Trophoblast cell (in vitro differentiated cells and primary cell): ENCODE data around the gene AGAP1.

ENCODE experiments used
- DNase-seq, 2 donors: peaks; one replicate each; pipeline ENCODE4 v3.0.0-alpha.2; 2016
- H2AFZ ChIP-seq: 2 replicates; pipeline ENCODE4 v1.6.1; 2013; ENCODE audit warnings: low read length, moderate library complexity, mild to moderate bottlenecking; ENCODE audit not compliant: insufficient read depth, poor library complexity
- H2AK5ac ChIP-seq: 2 replicates; pipeline ENCODE4 v1.6.1; 2013; ENCODE audit warnings: mild to moderate bottlenecking, low read length
- H2BK120ac ChIP-seq: 2 replicates; pipeline ENCODE4 v1.6.1; 2013; ENCODE audit warnings: low read length, mild to moderate bottlenecking, moderate library complexity; ENCODE audit not compliant: insufficient read depth, poor library complexity
- H2BK12ac ChIP-seq: 2 replicates; pipeline ENCODE4 v1.6.1; 2013; ENCODE audit warnings: mild to moderate bottlenecking, low read length, moderate library complexity
- H2BK5ac ChIP-seq: 2 replicates; pipeline ENCODE4 v1.6.1; 2013; ENCODE audit warnings: low read length, low read depth, moderate library complexity, mild to moderate bottlenecking; ENCODE audit not compliant: poor library complexity
- H3K14ac ChIP-seq: 2 replicates; pipeline ENCODE4 v1.6.1; 2013; ENCODE audit warnings: mild to moderate bottlenecking, low read length
- H3K18ac ChIP-seq: 2 replicates; pipeline ENCODE4 v1.6.1; 2013; ENCODE audit warnings: mild to moderate bottlenecking, low read length
- H3K23ac ChIP-seq: 2 replicates; pipeline ENCODE4 v1.6.1; 2013; ENCODE audit warnings: low read length
- H3K27ac ChIP-seq: 2 replicates; pipeline ENCODE4 v1.5.1; 2013; ENCODE audit warnings: low read depth, mild to moderate bottlenecking, inconsistent platforms, low read length, moderate library complexity
- H3K27me3 ChIP-seq: 2 replicates; pipeline ENCODE4 v1.6.1; 2013; ENCODE audit warnings: inconsistent platforms, mild to moderate bottlenecking, low read length, moderate library complexity; ENCODE audit not compliant: insufficient read depth
- H3K36me3 ChIP-seq, 2 experiments: 1 replicate in 1 of 2; 2 replicates in 1 of 2; pipeline ENCODE4 v1.6.1; 2013; ENCODE audit warnings: low read length in 2 of 2, mild to moderate bottlenecking in 2 of 2, moderate library complexity in 1 of 2; ENCODE audit not compliant: insufficient read depth in 2 of 2, control insufficient read depth in 1 of 2
- H3K4ac ChIP-seq: 2 replicates; pipeline ENCODE4 v1.6.1; 2013; ENCODE audit warnings: low read depth, mild to moderate bottlenecking, low read length, moderate library complexity
- H3K4me1 ChIP-seq, 2 experiments: 1 replicate in 1 of 2; 2 replicates in 1 of 2; pipeline ENCODE4 v1.6.1; 2013; ENCODE audit warnings: low read length in 2 of 2, mild to moderate bottlenecking in 2 of 2, moderate library complexity in 1 of 2; ENCODE audit not compliant: insufficient read depth in 2 of 2, control insufficient read depth in 1 of 2
- H3K4me2 ChIP-seq: 2 replicates; pipeline ENCODE4 v1.6.1; 2013; ENCODE audit warnings: inconsistent platforms, mild to moderate bottlenecking, low read length, moderate library complexity
- H3K4me3 ChIP-seq: 2 replicates; pipeline ENCODE4 v1.5.1; 2013; ENCODE audit warnings: mild to moderate bottlenecking, low read depth, low read length, inconsistent platforms
- H3K79me1 ChIP-seq: one replicate; pipeline ENCODE4 v1.6.1; 2013; ENCODE audit warnings: low read length
- H3K79me2 ChIP-seq: 2 replicates; pipeline ENCODE4 v1.6.1; 2013; ENCODE audit warnings: low read length, mild to moderate bottlenecking; ENCODE audit not compliant: control insufficient read depth, insufficient read depth, poor library complexity
- H3K9ac ChIP-seq: 2 replicates; pipeline ENCODE4 v1.6.1; 2013; ENCODE audit warnings: mild to moderate bottlenecking, low read length
- H3K9me3 ChIP-seq: 2 replicates; pipeline ENCODE4 v1.6.1; 2013; ENCODE audit warnings: low read depth, mild to moderate bottlenecking, control low read depth, inconsistent platforms, low read length; ENCODE audit not compliant: insufficient read depth
- H4K12ac ChIP-seq: 2 replicates; pipeline ENCODE4 v1.6.1; 2013; ENCODE audit warnings: low read depth, mild to moderate bottlenecking, low read length, moderate library complexity
- H4K8ac ChIP-seq: 2 replicates; pipeline ENCODE4 v1.6.1; 2013; ENCODE audit warnings: low read depth, mild to moderate bottlenecking, low read length, moderate library complexity
- H4K91ac ChIP-seq: one replicate; pipeline ENCODE4 v1.6.1; 2013; ENCODE audit warnings: low read depth, mild to moderate bottlenecking, low read length, moderate library complexity
- WGBS: extraction: QIAGEN DNeasy Blood & Tissue Kit; methylation state at CpG from one replicate; pipeline ENCODE4 v1.1.7; 2013; ENCODE audit warnings: missing lambda C conversion rate; ENCODE audit not compliant: insufficient read length, insufficient coverage; ENCODE audit errors: extremely low coverage; 5-methylcytosine and 5-hydroxymethylcytosine counted together

The AGAP1 gene

DNA sequence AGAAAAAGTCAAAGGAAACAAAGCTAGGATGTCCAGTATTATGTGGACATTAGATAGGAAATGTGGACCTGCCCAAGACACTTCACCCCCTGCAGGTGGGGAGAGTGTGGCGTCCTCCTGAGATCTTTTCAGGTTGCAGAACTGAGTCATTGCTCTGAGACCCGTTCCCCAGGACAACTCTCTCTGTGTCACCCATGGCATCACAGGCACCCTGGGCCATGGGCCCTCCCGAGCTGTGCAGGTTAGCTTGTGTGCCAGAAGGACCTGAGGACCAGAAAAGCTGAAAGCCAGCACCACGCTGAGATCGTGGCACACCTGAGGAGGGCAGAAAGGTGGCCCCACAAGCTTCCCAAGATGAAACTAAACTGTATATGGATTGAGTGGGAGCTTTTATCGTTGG is 229.5 kb downstream of the AGAP1 start:
- Histone ChIP-seq H3K36me3 (peaks cover 2 to 3% of the 10 kb centered on the region in 2 experiments), H3K79me2 (no peaks in the 10 kb centered on the region), H4K12ac (no peak overlapping the region), H3K9me3 (no peaks in the 10 kb centered on the region), H3K14ac (no peak overlapping the region), H2AK5ac (no peak overlapping the region), H4K8ac (no peak overlapping the region), H4K91ac (no peak overlapping the region), H2AFZ (no peak overlapping the region), H3K4ac (no peak overlapping the region), H3K4me1 (peaks cover 4 to 7% of the 10 kb centered on the region in 2 experiments), H3K23ac (no peak overlapping the region), H3K9ac (no peak overlapping the region), H2BK120ac (no peak overlapping the region), H2BK5ac (no peak overlapping the region), H3K4me2 (no peak overlapping the region), H3K18ac (no peak overlapping the region), H3K4me3 (no peak overlapping the region), H3K79me1 (no peaks in the 10 kb centered on the region), H2BK12ac (no peak overlapping the region), H3K27ac (no peak overlapping the region), H3K27me3 (no peaks in the 10 kb centered on the region)
- 100% methylated on average over 1 of the region's 6 CpGs for WGBS
- DNase-seq = no peak

DNA sequence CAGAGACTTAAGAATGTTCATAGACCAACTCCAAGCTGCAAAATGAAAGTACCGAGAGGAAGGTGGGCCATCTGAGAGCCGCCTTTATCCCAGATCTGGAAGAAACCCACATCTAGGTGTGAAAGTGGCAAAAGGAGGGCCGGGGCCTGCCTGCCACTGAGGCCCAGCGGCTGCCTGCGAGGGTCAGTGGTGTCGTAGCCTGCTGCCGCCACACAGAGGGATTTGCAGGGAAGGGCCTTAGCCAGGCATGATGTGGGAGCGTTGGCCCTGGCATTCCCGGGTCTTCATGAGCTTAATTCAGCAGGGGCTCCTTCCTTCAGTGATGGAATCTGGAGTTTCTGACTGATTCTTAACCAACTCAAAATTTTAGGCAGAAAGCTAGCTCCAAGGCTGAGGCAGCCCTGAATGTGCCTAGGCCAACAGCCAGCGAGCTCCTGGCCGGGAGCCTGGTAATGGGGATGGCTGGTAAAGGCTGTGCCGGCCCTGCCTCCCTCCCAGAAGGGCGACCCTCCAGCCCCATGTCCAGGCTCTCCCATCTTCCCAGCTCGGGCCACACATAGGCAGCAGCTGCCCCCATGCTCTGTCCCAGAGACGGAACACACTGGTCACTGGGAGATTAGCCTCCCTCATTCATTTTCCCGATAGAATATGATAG is 230.1 kb downstream of the AGAP1 start:
- Histone ChIP-seq H3K4me1 (peaks cover 4 to 7% of the 10 kb centered on the region in 2 experiments), H3K4me3 (no peak overlapping the region), H3K79me1 (no peaks in the 10 kb centered on the region), H2AFZ (no peak overlapping the region), H4K12ac (no peak overlapping the region), H2BK120ac (no peak overlapping the region), H2BK5ac (no peak overlapping the region), H3K14ac (no peak overlapping the region), H3K4me2 (no peak overlapping the region), H3K79me2 (no peaks in the 10 kb centered on the region), H4K91ac (no peak overlapping the region), H3K18ac (no peak overlapping the region), H3K27ac (no peak overlapping the region), H3K27me3 (no peaks in the 10 kb centered on the region), H3K9ac (no peak overlapping the region), H3K9me3 (no peaks in the 10 kb centered on the region), H2BK12ac (no peak overlapping the region), H4K8ac (no peak overlapping the region), H3K36me3 (peaks cover 2 to 3% of the 10 kb centered on the region in 2 experiments), H3K23ac (no peak overlapping the region), H3K4ac (no peak overlapping the region), H2AK5ac (no peak overlapping the region)
- DNase-seq = no peak
- WGBS = no CpG with 5 or more reads among the region's 16 CpGs

GRCh38 chr2:235725016-235725489 is 231.2 kb downstream of the AGAP1 start:
- Histone ChIP-seq H3K4me2 (no peak overlapping the region), H3K79me2 (no peaks in the 10 kb centered on the region), H4K8ac (no peak overlapping the region), H2BK12ac (no peak overlapping the region), H3K4me1 (peaks cover 0 to 3% of the 10 kb centered on the region in 2 experiments), H3K4me3 (no peak overlapping the region), H3K27ac (no peak overlapping the region), H4K12ac (no peak overlapping the region), H3K23ac (no peak overlapping the region), H3K18ac (no peak overlapping the region), H3K14ac (no peak overlapping the region), H2BK120ac (no peak overlapping the region), H2AFZ (no peak overlapping the region), H3K4ac (no peak overlapping the region), H4K91ac (no peak overlapping the region), H2BK5ac (no peak overlapping the region), H3K36me3 (peaks cover 2 to 3% of the 10 kb centered on the region in 2 experiments), H3K9me3 (no peaks in the 10 kb centered on the region), H3K9ac (no peak overlapping the region), H3K27me3 (no peaks in the 10 kb centered on the region), H2AK5ac (no peak overlapping the region), H3K79me1 (no peaks in the 10 kb centered on the region)
- no CpG with 5 or more reads among the region's 8 CpGs for WGBS
- DNase-seq = no peak

- Histone ChIP-seq H4K8ac (no peak overlapping the region), H3K23ac (no peak overlapping the region), H2BK12ac (no peak overlapping the region), H3K4me1 (peaks cover 0 to 3% of the 10 kb centered on the region in 2 experiments), H3K4me3 (no peak overlapping the region), H3K79me1 (no peaks in the 10 kb centered on the region), H3K4me2 (no peak overlapping the region), H2BK120ac (no peak overlapping the region), H3K4ac (no peak overlapping the region), H3K9ac (no peak overlapping the region), H2AK5ac (no peak overlapping the region), H4K91ac (no peak overlapping the region), H3K18ac (no peak overlapping the region), H3K79me2 (no peaks in the 10 kb centered on the region), H3K27me3 (no peaks in the 10 kb centered on the region), H3K14ac (no peak overlapping the region), H4K12ac (no peak overlapping the region), H2BK5ac (no peak overlapping the region), H2AFZ (no peak overlapping the region), H3K27ac (no peak overlapping the region), H3K9me3 (no peaks in the 10 kb centered on the region), H3K36me3 (peaks cover 2 to 3% of the 10 kb centered on the region in 2 experiments)
- no peak for DNase-seq
- no CpG with 5 or more reads among the region's 4 CpGs for WGBS
These were observed 232.0 kb downstream of the AGAP1 start for GRCh38 chr2:235725841-235726240.
